C4-2B (cell line): ENCODE data around the gene SYNE2.

Source experiments
- H3K27ac ChIP-seq: fragments of 450-650 bp; 2 replicates; pipeline ENCODE4 v1.5.1; 2017
- CTCF ChIP-seq: fragments of 450-650 bp; conservative IDR thresholded peaks from 2 replicates; pipeline ENCODE4 v1.5.1; 2017; ENCODE audit warnings: mild to moderate bottlenecking
- ZFX ChIP-seq: fragments of 450-650 bp; IDR thresholded peaks from 2 replicates; pipeline ENCODE4 v1.6.1; 2017

SYNE2 gene

GRCh38 chr14:63972323-63972932 is 119.6 kb downstream of the SYNE2 start:
- no peak overlapping the region for H3K27ac ChIP-seq
- no peak for TF ChIP-seq CTCF
- no peak for TF ChIP-seq ZFX

GRCh38 chr14:63974176-63974575 is 121.4 kb downstream of the SYNE2 start:
- no peak overlapping the region for H3K27ac ChIP-seq
- no peak for TF ChIP-seq ZFX
- TF ChIP-seq CTCF: no peak

- TF ChIP-seq CTCF: no peak
- TF ChIP-seq ZFX: no peak
- H3K27ac ChIP-seq: no peak overlapping the region
These were observed 128.8 kb downstream of the SYNE2 start for GRCh38 chr14:63981569-63981968.

- no peak for TF ChIP-seq ZFX
- H3K27ac ChIP-seq: no peak overlapping the region
These were observed 129.4 kb downstream of the SYNE2 start for GRCh38 chr14:63982156-63982555.

GRCh38 chr14:63982629-63983028 is 129.8 kb downstream of the SYNE2 start:
- TF ChIP-seq CTCF (no peak), ZFX (no peak)
- no peak overlapping the region for H3K27ac ChIP-seq

GRCh38 chr14:63986789-63987533 is 134.2 kb downstream of the SYNE2 start:
- no peak overlapping the region for H3K27ac ChIP-seq
- TF ChIP-seq CTCF (no peak), ZFX (no peak)

- no peak overlapping the region for H3K27ac ChIP-seq
- TF ChIP-seq ZFX (no peak), CTCF (no peak)
These were observed 135.8 kb downstream of the SYNE2 start for GRCh38 chr14:63988579-63988978.

- no peak overlapping the region for H3K27ac ChIP-seq
- TF ChIP-seq ZFX (no peak), CTCF (no peak)
These were observed 139.0 kb downstream of the SYNE2 start for GRCh38 chr14:63991833-63992232.
